HFFc6 (cell line): Measurements from ENCODE around the gene SLC2A4RG. TPM values are rescaled to one million over a fixed set of nuclear protein-coding genes. Genes with fewer than 3 reads are reported as not detected.

Source experiments
- DNase-seq: peaks from one replicate; pipeline ENCODE4 v3.0.0-alpha.2; 2018
- H3K27ac Mint-ChIP-seq: 2 replicates; pipeline ENCODE4 v1.8.0; 2020; ENCODE audit warnings: mild to moderate bottlenecking, mixed read lengths
- H3K27me3 Mint-ChIP-seq: 2 replicates; pipeline ENCODE4 v1.8.0; 2021; ENCODE audit warnings: mild to moderate bottlenecking, moderate library complexity, mixed read lengths; ENCODE audit not compliant: insufficient read depth
- H3K36me3 Mint-ChIP-seq: 2 replicates; pipeline ENCODE4 v1.8.0; 2021; ENCODE audit warnings: low read depth, mixed read lengths
- H3K4me1 Mint-ChIP-seq: 2 replicates; pipeline ENCODE4 v1.8.0; 2020; ENCODE audit warnings: low read depth, mixed read lengths
- H3K4me3 Mint-ChIP-seq: 2 replicates; pipeline ENCODE4 v1.8.0; 2020; ENCODE audit warnings: mild to moderate bottlenecking, moderate library complexity, mixed read lengths
- H3K9me3 Mint-ChIP-seq: 2 replicates; pipeline ENCODE4 v1.8.0; 2020; ENCODE audit warnings: mild to moderate bottlenecking, mixed read lengths
- CTCF ChIP-seq: fragments of 200-600 bp; sonication (generic); IDR thresholded peaks from 2 replicates; pipeline ENCODE4 v1.5.0; 2021; ENCODE audit warnings: antibody characterized with exemption, mild to moderate bottlenecking
- total RNA-seq, 6 experiments: library from RNA; stranded (reverse); fragmentation: NEBNext Ultra II Directional; extraction: Animal tissue kit (Norgen Biotek cat#: 25700); gene quantifications; 2 replicates in 1 of 6; 3 replicates in 5 of 6; pipeline ENCODE4 v1.2.3, GENCODE V29; 2021

SLC2A4RG gene
- total RNA-seq, 6 experiments from 2014 or later = 89.6 to 122 (median 102) TPM

DNA sequence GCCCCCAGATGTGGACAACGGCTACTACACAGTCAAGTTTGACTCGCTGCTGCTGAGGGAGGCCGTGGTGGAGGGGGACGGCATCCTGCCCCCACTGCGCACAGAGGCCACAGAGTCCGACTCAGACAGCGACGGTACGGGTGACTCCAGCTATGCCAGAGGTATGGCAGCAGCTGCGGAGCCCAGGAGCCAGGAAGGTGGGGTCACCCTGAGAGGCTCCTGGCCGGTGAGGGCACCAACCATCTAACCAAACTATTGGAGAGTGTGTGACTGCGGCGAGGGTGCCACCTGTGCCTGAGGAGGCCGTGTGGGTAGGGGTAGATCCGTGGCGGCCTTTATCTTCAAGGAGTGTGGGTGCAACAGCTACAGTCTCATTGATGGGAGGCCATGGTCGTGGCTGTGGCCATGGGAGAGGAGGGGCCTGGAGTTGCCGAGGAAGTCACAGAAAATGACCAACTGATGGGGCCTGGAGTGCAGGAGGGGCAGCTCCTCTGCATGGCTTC, 5.9 kb upstream of the SLC2A4RG start:
- no peaks in the 10 kb centered on the region for H3K4me1 Mint-ChIP-seq
- peaks cover 15% of the 10 kb centered on the region for H3K36me3 Mint-ChIP-seq
- no peaks in the 10 kb centered on the region for H3K9me3 Mint-ChIP-seq
- no peak overlapping the region for H3K4me3 Mint-ChIP-seq
- no peak overlapping the region for H3K27ac Mint-ChIP-seq
- no peak for TF ChIP-seq CTCF
- no peak for DNase-seq
- H3K27me3 Mint-ChIP-seq = peaks cover 2% of the 10 kb centered on the region

- DNase-seq = no peak
- TF ChIP-seq CTCF = no peak
- H3K36me3 Mint-ChIP-seq = peaks cover 13% of the 10 kb centered on the region
- H3K27ac Mint-ChIP-seq = no peak overlapping the region
- H3K4me3 Mint-ChIP-seq = no peak overlapping the region
- H3K27me3 Mint-ChIP-seq = peaks cover 2% of the 10 kb centered on the region
- no peaks in the 10 kb centered on the region for H3K4me1 Mint-ChIP-seq
- H3K9me3 Mint-ChIP-seq = no peaks in the 10 kb centered on the region
Observed at GRCh38 chr20:63734111-63734945, 5.2 kb upstream of the SLC2A4RG start.

- no peak for TF ChIP-seq CTCF
- Mint-ChIP-seq H3K36me3 (peaks cover 5% of the 10 kb centered on the region; the same call in 1 of the 2 replicates), H3K27ac (no peak overlapping the region), H3K4me1 (no peaks in the 10 kb centered on the region), H3K9me3 (no peaks in the 10 kb centered on the region), H3K4me3 (no peak overlapping the region), H3K27me3 (peaks cover 2% of the 10 kb centered on the region)
- no peak for DNase-seq
Observed at GRCh38 chr20:63734946-63735858, 4.4 kb upstream of the SLC2A4RG start.

- Mint-ChIP-seq H3K36me3 (peaks cover 5% of the 10 kb centered on the region; the same call in 1 of the 2 replicates), H3K9me3 (no peaks in the 10 kb centered on the region), H3K27ac (no peak within 1 kb of the TSS), H3K4me3 (no peak within 1 kb of the TSS), H3K27me3 (peaks cover 2% of the 10 kb centered on the region), H3K4me1 (no peaks in the 10 kb centered on the region)
- DNase-seq = no peak
- no peak for TF ChIP-seq CTCF
Observed at GRCh38 chr20:63735859-63736718, 3.5 kb upstream of the SLC2A4RG start, which contains the start of gene LIME1. Gene LIME1, plus strand, starts transcription at chr20:63736664. Its CDS starts 886 bp downstream, at chr20:63737550.
